Naive thymus-derived CD4-positive, alpha-beta T cell (primary cell): Measurements from ENCODE around the gene SIRPA. TPM values are rescaled to one million over a fixed set of nuclear protein-coding genes. Genes with fewer than 3 reads are reported as not detected.
A peak's percentile ranks its signal among the peaks of the same experiment; 100 is the strongest.

ENCODE experiments used
- ATAC-seq: fragments of 150-1000 bp; cut with Tn5 transposase; 2 replicates; pipeline ENCODE4 v1.10.0; 2021; ENCODE audit warnings: mild to moderate bottlenecking, moderate library complexity
- CTCF ChIA-PET: fragments of 350-600 bp; sonication (Branson Sonifier 250); formaldehyde crosslinking; loops from one replicate; lab custom pipeline; 2021; ENCODE audit warnings: antibody characterized with exemption; lab: Charles Lee
- POLR2A ChIA-PET: fragments of 350-600 bp; sonication (Branson Sonifier 250); formaldehyde crosslinking; loops from one replicate; lab custom pipeline; 2021; ENCODE audit warnings: antibody characterized with exemption, inconsistent platforms; lab: Charles Lee
- DNase-seq, 9 donors: peaks; one replicate each; pipeline versions ENCODE4 v3.0.0 to v3.0.0-alpha.2; 2020 to 2022; ENCODE audit warnings: mixed read lengths in 1 of 9
- H3K27ac ChIP-seq: one replicate; pipeline ENCODE4 v1.7.0; 2013; ENCODE audit warnings: mild to moderate bottlenecking, low read depth, low read length, moderate library complexity
- H3K27me3 ChIP-seq, 2 donors: one replicate each; pipeline ENCODE4 v1.7.0; 2013; ENCODE audit warnings: low read length in 2 of 2, mild to moderate bottlenecking in 2 of 2, moderate library complexity in 2 of 2; ENCODE audit not compliant: control insufficient read depth in 2 of 2, insufficient read depth in 2 of 2
- H3K36me3 ChIP-seq, 3 experiments: 1 replicate in 2 of 3; 2 replicates in 1 of 3; pipeline ENCODE4 v1.7.0; 2013; ENCODE audit warnings: low read length in 3 of 3, mild to moderate bottlenecking in 3 of 3, moderate library complexity in 1 of 3; ENCODE audit not compliant: insufficient read depth in 3 of 3, control insufficient read depth in 2 of 3
- H3K4me1 ChIP-seq, 2 donors: one replicate each; pipeline ENCODE4 v1.7.0; 2013; ENCODE audit warnings: low read length in 2 of 2, mild to moderate bottlenecking in 2 of 2, moderate library complexity in 1 of 2; ENCODE audit not compliant: control insufficient read depth in 2 of 2, insufficient read depth in 2 of 2
- H3K4me3 ChIP-seq: 2 replicates; pipeline ENCODE4 v1.7.0; 2013; ENCODE audit warnings: mild to moderate bottlenecking, low read length
- H3K9me3 ChIP-seq, 3 experiments: 1 replicate in 2 of 3; 2 replicates in 1 of 3; pipeline ENCODE4 v1.7.0; 2013; ENCODE audit warnings: low read length in 3 of 3; ENCODE audit not compliant: control insufficient read depth in 2 of 3
- H3K27ac Mint-ChIP-seq, 9 donors: one replicate each; pipeline ENCODE4 v1.8.0; 2020 to 2022; ENCODE audit warnings: mixed read lengths in 9 of 9, mild to moderate bottlenecking in 8 of 9, moderate library complexity in 5 of 9, inconsistent platforms in 2 of 9
- H3K27me3 Mint-ChIP-seq, 5 donors: one replicate each; pipeline ENCODE4 v1.8.0; 2021 to 2022; ENCODE audit warnings: mixed read lengths in 5 of 5, mild to moderate bottlenecking in 1 of 5
- H3K36me3 Mint-ChIP-seq, 5 donors: one replicate each; pipeline ENCODE4 v1.8.0; 2020 to 2022; ENCODE audit warnings: mixed read lengths in 5 of 5, mild to moderate bottlenecking in 3 of 5, inconsistent platforms in 1 of 5
- H3K4me1 Mint-ChIP-seq, 7 donors: one replicate each; pipeline ENCODE4 v1.8.0; 2020 to 2022; ENCODE audit warnings: mixed read lengths in 7 of 7, mild to moderate bottlenecking in 3 of 7, inconsistent platforms in 1 of 7
- H3K4me3 Mint-ChIP-seq, 10 donors: one replicate each; pipeline ENCODE4 v1.8.0; 2020 to 2022; ENCODE audit warnings: mild to moderate bottlenecking in 10 of 10, mixed read lengths in 10 of 10, moderate library complexity in 6 of 10, inconsistent platforms in 2 of 10
- H3K9me3 Mint-ChIP-seq, 11 donors: one replicate each; pipeline ENCODE4 v1.8.0; 2020 to 2022; ENCODE audit warnings: mixed read lengths in 11 of 11, mild to moderate bottlenecking in 4 of 11, inconsistent platforms in 1 of 11, moderate library complexity in 1 of 11
- intact Hi-C, 2 donors: fragments of 100-400 bp; cut with micrococcal nuclease; formaldehyde crosslinking; loops; one replicate each; pipeline ENCODE4 v1.15.1; 2023
- polyA plus RNA-seq, 2 donors: library from polyadenylated mRNA; unstranded; fragments of 300-500 nt; fragmentation: Illumina TruSeq; gene quantifications; one replicate each; pipeline ENCODE4 v1.2.3, GENCODE V29; 2021
- total RNA-seq, 6 experiments: library from RNA in 5 of 6; stranded (reverse) in 5 of 6; gene quantifications; 1 replicate in 5 of 6; 2 replicates in 1 of 6; pipeline ENCODE4 v1.2.3 and lab custom pipeline; 2021 to 2026

SIRPA gene
- total and polyA plus RNA-seq, 7 experiments from 2014 or later = 1.7 to 42.9 (median 3.6) TPM; not detected in 3

DNA sequence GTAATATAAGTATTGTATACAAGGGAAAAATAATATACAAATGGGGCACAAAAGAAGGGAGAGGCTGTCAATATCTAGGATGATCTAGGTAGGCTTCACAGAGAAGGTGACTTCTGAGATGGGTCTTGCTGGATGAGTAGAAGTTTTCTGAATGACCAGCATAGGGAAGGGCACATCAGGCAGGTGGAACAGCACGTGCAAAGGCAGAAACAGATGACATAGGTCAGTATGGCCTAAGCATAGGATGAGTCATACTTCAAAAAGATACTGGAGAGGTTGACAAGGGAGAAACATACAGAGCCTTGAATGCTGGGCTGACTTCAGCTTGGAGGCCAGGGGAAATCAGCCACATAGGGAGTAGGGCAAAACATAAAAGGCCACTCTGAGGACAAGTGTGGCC lies 31.9 kb upstream of the SIRPA start:
- Histone ChIP-seq H3K27me3 (no peaks in the 10 kb centered on the region), H3K4me3 (no peak overlapping the region), H3K9me3 (no peaks in the 10 kb centered on the region), H3K4me1 (no peaks in the 10 kb centered on the region), H3K27ac (no peak overlapping the region), H3K36me3 (no peaks in the 10 kb centered on the region)
- ATAC-seq (peak; percentile 32), DNase-seq (no peak)
- peaks cover 0 to 4% (median 0%) of the 10 kb centered on the region in 5 donors for H3K36me3 Mint-ChIP-seq
- ChIA-PET CTCF (no interaction called here), POLR2A (no interaction called here)
- no peaks in the 10 kb centered on the region for H3K9me3 Mint-ChIP-seq
- no peak overlapping the region for H3K4me3 Mint-ChIP-seq
- peaks cover 0 to 6% (median 0%) of the 10 kb centered on the region in 7 donors for H3K4me1 Mint-ChIP-seq
- no peak overlapping the region for H3K27ac Mint-ChIP-seq
- intact Hi-C loops = no loop called here
- H3K27me3 Mint-ChIP-seq = peaks cover 15 to 34% (median 25%) of the 10 kb centered on the region in 5 donors

DNA sequence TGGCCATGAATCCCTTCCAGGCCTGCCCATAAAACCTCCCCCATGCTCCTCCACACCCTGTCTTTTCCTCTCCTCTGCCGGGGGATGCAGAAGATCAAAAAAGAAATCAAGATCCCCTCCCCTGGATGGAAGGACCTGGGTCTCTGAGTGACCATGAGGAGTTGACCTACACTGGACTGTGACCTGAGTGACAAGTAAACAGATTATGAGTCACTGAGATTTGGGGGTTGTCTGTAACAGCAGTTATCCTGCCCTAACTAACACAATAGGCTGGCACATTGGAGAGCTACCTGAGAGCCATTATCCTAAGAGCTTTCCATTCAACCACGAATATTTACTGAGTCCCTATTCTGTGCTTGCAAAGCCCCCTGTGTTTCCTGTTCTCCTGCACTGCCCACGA lies 28.4 kb upstream of the SIRPA start:
- ChIA-PET POLR2A (no interaction called here), CTCF (no interaction called here)
- H3K36me3 ChIP-seq = no peaks in the 10 kb centered on the region
- no peaks in the 10 kb centered on the region for H3K9me3 ChIP-seq
- no peak overlapping the region for H3K4me3 ChIP-seq
- Mint-ChIP-seq H3K27me3 (peaks cover 20 to 44% (median 27%) of the 10 kb centered on the region in 5 donors), H3K9me3 (peaks cover 0 to 2% (median 0%) of the 10 kb centered on the region in 11 donors), H3K27ac (no peak overlapping the region), H3K36me3 (no peaks in the 10 kb centered on the region), H3K4me1 (peaks cover 0 to 6% (median 0%) of the 10 kb centered on the region in 7 donors), H3K4me3 (no peak overlapping the region)
- H3K27me3 ChIP-seq = no peaks in the 10 kb centered on the region
- intact Hi-C loops = no loop called here
- H3K27ac ChIP-seq = no peak overlapping the region
- no peak for ATAC-seq
- H3K4me1 ChIP-seq = no peaks in the 10 kb centered on the region
- DNase-seq = no peak

DNA sequence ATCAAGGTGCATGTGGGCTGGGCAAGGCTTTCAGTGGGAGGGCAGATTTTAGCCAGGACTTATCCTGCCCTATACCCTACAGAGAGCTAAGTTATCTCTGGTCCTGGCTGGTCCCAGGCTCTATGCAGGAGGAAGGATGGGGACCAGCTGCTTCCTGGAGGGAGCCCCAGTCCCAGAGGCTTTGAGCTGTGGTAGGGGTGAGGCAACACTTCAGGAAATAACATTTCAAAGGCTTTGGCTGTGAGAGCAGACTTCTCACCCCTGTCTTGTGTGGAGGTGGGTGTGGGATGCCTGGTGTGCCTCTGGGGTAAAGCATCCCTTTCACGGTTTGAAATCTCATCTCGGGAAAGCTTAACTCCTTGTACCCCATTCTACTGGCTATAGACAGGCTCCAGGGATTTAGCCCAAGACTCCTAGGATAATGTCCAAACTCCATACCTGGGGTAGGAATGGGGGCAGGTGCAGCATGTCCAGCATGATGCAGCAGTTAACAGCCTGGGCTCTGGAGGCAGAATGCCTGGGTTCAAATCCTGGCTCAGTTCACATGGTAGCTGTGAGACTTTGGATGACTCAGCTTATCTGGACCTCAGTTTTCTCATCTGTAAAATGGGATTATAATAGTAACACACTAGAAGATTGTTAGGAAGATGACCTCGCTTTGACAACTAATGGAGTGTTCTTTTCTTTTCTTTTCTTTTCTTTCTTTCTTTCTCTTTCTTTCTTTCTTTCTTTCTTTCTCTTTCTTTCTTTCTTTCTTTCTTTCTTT lies 27.5 kb upstream of the SIRPA start:
- ChIA-PET POLR2A (no interaction called here), CTCF (no interaction called here)
- H3K4me1 ChIP-seq = no peaks in the 10 kb centered on the region
- ATAC-seq (no peak), DNase-seq (no peak)
- no peaks in the 10 kb centered on the region for H3K27me3 ChIP-seq
- H3K36me3 ChIP-seq = no peaks in the 10 kb centered on the region
- peaks cover 0 to 2% (median 0%) of the 10 kb centered on the region in 11 donors for H3K9me3 Mint-ChIP-seq
- H3K27ac ChIP-seq = no peak overlapping the region
- peaks cover 0 to 6% (median 0%) of the 10 kb centered on the region in 7 donors for H3K4me1 Mint-ChIP-seq
- no peak overlapping the region for H3K4me3 ChIP-seq
- no peak overlapping the region for H3K4me3 Mint-ChIP-seq
- no peaks in the 10 kb centered on the region for H3K9me3 ChIP-seq
- no peak overlapping the region for H3K27ac Mint-ChIP-seq
- H3K27me3 Mint-ChIP-seq = peaks cover 21 to 45% (median 27%) of the 10 kb centered on the region in 5 donors
- intact Hi-C loops = no loop called here
- H3K36me3 Mint-ChIP-seq = no peaks in the 10 kb centered on the region

DNA sequence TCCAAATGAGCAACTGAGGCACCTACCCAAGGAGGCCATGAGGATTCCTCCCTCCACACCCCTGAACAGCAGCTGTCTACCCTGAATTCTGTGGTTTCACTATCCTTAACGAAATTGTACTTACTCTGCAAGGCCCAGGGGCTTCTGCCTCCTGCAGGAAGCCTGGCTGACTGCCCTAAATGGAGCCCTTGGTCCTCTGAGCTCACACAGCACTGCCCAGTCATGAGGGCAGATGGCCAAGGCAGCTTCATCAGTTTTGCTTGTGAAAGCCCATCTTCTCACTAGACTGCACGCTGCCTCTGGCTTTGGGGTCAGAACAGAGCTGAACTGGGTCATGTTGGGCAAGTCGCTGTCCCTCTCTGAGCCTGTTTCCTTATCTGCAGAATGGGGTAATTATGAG lies 26.4 kb upstream of the SIRPA start:
- Histone ChIP-seq H3K4me1 (no peaks in the 10 kb centered on the region), H3K27ac (no peak overlapping the region), H3K36me3 (no peaks in the 10 kb centered on the region), H3K4me3 (no peak overlapping the region), H3K9me3 (no peaks in the 10 kb centered on the region), H3K27me3 (no peaks in the 10 kb centered on the region)
- Mint-ChIP-seq H3K36me3 (no peaks in the 10 kb centered on the region), H3K4me1 (peaks cover 0 to 6% (median 0%) of the 10 kb centered on the region in 7 donors), H3K27ac (no peak overlapping the region), H3K4me3 (no peak overlapping the region), H3K27me3 (peaks cover 18 to 44% (median 25%) of the 10 kb centered on the region in 5 donors), H3K9me3 (peaks cover 0 to 5% (median 0%) of the 10 kb centered on the region in 11 donors)
- DNase-seq (no peak), ATAC-seq (no peak)
- ChIA-PET CTCF (no interaction called here), POLR2A (no interaction called here)
- intact Hi-C loops = no loop called here

DNA sequence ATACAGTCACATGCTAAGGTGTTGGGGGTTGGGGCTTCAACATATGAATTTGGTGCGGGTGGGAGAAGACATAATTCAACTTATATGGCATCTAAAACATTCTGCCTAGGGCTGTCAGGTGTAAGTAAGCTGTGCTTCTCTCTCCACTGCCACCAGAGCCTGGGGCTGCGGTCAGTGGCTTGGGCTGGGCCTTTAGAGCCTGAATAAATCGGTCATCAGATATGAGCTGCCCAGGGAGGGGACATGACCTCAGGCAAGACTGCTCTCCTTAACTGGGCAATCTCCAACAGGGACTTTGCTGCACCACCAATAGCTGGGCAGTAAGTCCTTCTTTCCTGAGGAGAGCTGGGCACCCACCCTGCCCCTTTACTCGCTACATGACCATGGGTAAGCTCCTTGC lies 24.9 kb upstream of the SIRPA start:
- H3K9me3 Mint-ChIP-seq = peaks cover 0 to 5% (median 0%) of the 10 kb centered on the region in 11 donors
- DNase-seq (no peak), ATAC-seq (no peak)
- Histone ChIP-seq H3K36me3 (no peaks in the 10 kb centered on the region), H3K9me3 (no peaks in the 10 kb centered on the region), H3K27me3 (no peaks in the 10 kb centered on the region), H3K27ac (no peak overlapping the region), H3K4me3 (no peak overlapping the region), H3K4me1 (no peaks in the 10 kb centered on the region)
- no peak overlapping the region for H3K4me3 Mint-ChIP-seq
- intact Hi-C loops = no loop called here
- ChIA-PET POLR2A (no interaction called here), CTCF (no interaction called here)
- H3K27me3 Mint-ChIP-seq = peaks cover 18 to 49% (median 24%) of the 10 kb centered on the region in 5 donors
- no peak overlapping the region for H3K27ac Mint-ChIP-seq
- H3K36me3 Mint-ChIP-seq = no peaks in the 10 kb centered on the region
- H3K4me1 Mint-ChIP-seq = peaks cover 0 to 6% (median 0%) of the 10 kb centered on the region in 7 donors

DNA sequence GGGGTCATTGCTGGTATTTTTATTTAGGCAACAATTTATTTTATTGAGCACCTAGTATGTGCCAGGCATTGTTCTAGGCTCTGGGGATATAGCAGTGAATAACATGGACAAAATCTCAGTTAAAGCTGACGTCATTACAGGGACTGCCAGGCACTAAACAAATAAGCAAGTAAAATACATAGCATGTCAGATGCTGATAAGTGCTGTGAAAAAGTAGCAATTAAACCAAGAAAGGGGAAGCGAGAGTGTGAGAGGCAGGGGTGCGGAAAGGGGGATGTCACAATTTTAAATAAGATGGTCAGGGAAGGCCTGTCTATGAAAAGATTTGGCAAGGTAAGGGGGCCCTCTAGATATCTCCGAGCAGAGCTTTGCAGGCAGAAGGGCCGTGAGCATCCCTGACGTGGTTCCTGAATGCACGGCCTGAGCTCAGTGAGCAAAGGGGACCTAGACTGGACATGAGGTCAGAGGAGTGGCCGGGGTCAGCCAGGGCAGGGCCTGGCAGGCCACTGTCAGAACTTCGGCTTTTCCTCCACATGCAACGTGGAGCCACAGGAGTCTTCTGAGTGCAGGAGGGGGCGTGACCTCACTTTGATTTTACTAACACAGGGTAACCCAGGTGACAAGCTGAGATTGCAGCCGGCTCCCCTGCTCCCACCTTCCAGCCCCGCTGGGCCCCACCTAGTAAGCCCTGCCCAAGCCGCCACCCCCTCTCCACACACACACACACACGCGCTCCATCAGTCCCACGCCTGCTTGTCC lies 24.2 kb upstream of the SIRPA start:
- Histone ChIP-seq H3K9me3 (no peaks in the 10 kb centered on the region), H3K27me3 (no peaks in the 10 kb centered on the region), H3K36me3 (no peaks in the 10 kb centered on the region), H3K27ac (no peak overlapping the region), H3K4me1 (no peaks in the 10 kb centered on the region), H3K4me3 (no peak overlapping the region)
- no peak overlapping the region for H3K4me3 Mint-ChIP-seq
- ATAC-seq (peak; percentile 59), DNase-seq (no peak)
- ChIA-PET POLR2A (no interaction called here), CTCF (no interaction called here)
- peaks cover 18 to 52% (median 19%) of the 10 kb centered on the region in 5 donors for H3K27me3 Mint-ChIP-seq
- intact Hi-C loops = no loop called here
- peaks cover 0 to 5% (median 0%) of the 10 kb centered on the region in 11 donors for H3K9me3 Mint-ChIP-seq
- no peak overlapping the region for H3K27ac Mint-ChIP-seq
- no peaks in the 10 kb centered on the region for H3K36me3 Mint-ChIP-seq
- peaks cover 0 to 6% (median 0%) of the 10 kb centered on the region in 7 donors for H3K4me1 Mint-ChIP-seq
